ENCODE results near the gene SELENOM. TPM values are rescaled to one million over a fixed set of nuclear protein-coding genes. Genes with fewer than 3 reads are reported as not detected.

SELENOM gene
- total RNA-seq, 1 donor: 97.9 TPM

DNA sequence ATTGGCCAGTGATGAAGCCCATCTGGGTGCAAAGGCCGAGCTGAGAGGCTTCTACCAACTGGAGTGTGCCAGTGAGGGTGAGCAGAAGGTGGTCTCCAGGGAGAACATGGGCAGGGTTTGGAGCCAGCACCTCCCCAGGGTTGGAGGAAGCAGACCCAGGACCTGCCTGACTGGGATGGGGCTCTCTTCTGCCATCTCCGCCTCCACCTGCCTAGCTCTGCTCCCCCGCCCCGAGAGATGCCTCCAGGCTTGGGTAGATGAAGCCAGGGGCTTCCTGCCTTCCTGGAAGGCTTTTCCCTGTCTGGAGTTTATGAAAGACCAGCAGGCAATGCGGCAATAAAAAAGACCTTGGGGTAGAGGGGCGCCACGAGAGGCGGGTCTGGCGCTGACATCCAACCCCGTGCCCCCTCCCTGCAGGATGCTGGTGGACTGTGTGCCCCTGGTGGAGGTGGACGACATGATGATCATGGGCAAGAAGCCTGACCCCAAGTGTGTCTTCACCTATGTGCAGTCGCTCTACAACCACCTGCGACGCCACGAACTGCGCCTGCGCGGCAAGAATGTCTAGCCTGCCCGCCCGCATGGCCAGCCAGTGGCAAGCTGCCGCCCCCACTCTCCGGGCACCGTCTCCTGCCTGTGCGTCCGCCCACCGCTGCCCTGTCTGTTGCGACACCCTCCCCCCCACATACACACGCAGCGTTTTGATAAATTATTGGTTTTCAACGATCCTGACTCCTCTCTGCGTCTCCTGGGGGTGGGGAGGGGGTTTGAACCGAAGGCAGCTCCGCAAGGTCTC is 3.3 kb downstream of the SELENOM start:
- DNase-seq (ENCODE audit: low read depth): no peak
- H3K4me3 ChIP-seq (ENCODE audit: low read depth, low read length): no peak overlapping the region
- TF ChIP-seq, protein P1, sequence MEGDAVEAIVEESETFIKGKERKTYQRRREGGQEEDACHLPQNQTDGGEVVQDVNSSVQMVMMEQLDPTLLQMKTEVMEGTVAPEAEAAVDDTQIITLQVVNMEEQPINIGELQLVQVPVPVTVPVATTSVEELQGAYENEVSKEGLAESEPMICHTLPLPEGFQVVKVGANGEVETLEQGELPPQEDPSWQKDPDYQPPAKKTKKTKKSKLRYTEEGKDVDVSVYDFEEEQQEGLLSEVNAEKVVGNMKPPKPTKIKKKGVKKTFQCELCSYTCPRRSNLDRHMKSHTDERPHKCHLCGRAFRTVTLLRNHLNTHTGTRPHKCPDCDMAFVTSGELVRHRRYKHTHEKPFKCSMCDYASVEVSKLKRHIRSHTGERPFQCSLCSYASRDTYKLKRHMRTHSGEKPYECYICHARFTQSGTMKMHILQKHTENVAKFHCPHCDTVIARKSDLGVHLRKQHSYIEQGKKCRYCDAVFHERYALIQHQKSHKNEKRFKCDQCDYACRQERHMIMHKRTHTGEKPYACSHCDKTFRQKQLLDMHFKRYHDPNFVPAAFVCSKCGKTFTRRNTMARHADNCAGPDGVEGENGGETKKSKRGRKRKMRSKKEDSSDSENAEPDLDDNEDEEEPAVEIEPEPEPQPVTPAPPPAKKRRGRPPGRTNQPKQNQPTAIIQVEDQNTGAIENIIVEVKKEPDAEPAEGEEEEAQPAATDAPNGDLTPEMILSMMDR (IDR thresholded peaks at IDR 0.05; ENCODE audit: insufficient read depth, low read length): no peak

DNA sequence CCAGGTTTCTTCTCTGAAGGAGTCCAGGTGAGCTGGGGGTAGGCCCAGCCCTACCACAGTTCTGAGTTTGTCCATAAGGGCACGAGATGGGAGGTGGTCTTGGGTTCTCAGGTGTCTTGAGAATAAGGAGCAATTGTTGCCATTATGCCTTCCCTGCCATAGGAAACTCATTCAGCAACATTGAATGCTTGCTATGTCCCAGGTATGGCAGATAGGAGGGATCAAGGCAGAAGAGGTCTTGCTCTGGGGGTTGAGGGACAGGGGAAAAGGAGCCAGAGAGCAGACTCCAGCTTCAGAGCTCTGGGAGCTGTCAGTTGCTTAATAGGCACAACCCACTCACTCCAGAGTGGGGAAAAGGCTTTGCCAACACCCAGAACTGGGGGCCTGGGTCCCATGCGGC is 4.3 kb downstream of the SELENOM start:
- no peak overlapping the region for H3K4me3 ChIP-seq (ENCODE audit: low read depth, low read length)
- DNase-seq (ENCODE audit: low read depth): no peak
- TF ChIP-seq, protein P1 (IDR thresholded peaks at IDR 0.05; ENCODE audit: insufficient read depth, low read length): no peak

DNA sequence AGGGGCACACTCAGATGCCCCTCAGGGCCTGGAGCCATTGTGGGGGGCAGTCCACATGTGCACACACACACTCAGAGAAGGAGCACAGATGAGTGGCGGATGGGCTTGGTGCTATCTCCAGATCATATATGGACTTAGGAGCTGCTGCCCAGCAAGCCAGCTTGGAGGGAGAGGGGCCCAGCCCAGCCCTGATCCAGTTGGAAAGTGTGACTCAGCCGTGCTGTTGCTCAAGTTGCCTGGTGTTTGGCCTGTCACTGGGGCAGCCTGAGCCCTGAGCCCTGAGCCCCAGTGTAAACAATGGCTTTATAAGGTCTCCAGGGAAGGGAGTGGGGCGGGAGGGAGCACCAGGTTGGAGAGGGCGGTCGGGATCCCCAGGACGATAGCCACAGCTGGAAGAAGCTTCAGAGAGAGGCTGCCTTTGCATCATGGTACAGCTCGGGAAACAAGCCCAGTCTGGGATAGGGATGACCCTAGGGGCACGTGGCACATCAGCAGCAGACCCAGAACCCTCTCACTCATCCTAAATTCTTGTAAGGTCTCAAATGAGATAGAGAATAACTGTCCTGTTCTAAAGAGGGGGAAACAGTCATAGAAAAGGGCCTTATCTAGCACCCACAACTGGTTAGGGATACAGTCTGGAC is 4.8 kb downstream of the SELENOM start:
- no peak overlapping the region for H3K4me3 ChIP-seq (ENCODE audit: low read depth, low read length)
- TF ChIP-seq, protein P1 (IDR thresholded peaks at IDR 0.05; ENCODE audit: insufficient read depth, low read length): no peak
- DNase-seq (ENCODE audit: low read depth): peak; percentile 95

DNA sequence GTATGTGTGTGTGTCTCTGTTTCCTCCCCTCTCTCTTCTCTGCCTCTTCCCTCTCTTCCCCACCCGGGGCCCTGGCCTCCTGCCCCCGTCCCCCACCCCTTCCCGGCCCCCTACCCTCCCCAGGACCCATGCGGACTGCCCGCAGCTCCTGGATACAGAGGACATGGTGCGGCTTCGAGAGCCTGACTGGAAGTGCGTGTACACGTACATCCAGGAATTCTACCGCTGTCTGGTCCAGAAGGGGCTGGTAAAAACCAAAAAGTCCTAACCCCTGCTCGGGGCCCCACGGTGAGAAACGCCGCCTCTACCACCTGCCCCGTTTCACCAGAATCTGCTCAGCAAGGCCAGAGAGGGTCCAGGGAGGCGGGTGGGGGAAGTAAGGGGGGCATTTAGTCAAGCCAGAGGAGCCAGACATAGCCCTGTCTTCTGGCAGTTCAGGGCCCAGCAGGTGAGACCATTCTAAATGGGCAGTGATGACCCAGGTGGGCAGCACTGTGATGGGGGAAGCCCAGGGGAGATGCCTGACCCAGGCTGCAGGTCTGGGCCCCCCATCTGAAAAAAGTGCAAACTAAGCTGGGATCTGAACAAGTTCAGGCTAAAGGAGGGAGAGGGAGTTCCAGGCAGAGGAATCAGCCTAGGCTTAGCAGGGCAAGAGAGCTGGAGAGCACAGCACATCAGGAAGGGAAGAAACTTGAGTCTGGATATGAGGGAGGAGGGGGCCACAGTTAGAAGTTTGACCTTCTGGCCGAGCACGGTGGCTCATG is 6.4 kb downstream of the SELENOM start:
- TF ChIP-seq, protein P1 (IDR thresholded peaks at IDR 0.05; ENCODE audit: insufficient read depth, low read length): no peak
- H3K4me3 ChIP-seq (ENCODE audit: low read depth, low read length): no peak overlapping the region
- no peak for DNase-seq (ENCODE audit: low read depth)

DNA sequence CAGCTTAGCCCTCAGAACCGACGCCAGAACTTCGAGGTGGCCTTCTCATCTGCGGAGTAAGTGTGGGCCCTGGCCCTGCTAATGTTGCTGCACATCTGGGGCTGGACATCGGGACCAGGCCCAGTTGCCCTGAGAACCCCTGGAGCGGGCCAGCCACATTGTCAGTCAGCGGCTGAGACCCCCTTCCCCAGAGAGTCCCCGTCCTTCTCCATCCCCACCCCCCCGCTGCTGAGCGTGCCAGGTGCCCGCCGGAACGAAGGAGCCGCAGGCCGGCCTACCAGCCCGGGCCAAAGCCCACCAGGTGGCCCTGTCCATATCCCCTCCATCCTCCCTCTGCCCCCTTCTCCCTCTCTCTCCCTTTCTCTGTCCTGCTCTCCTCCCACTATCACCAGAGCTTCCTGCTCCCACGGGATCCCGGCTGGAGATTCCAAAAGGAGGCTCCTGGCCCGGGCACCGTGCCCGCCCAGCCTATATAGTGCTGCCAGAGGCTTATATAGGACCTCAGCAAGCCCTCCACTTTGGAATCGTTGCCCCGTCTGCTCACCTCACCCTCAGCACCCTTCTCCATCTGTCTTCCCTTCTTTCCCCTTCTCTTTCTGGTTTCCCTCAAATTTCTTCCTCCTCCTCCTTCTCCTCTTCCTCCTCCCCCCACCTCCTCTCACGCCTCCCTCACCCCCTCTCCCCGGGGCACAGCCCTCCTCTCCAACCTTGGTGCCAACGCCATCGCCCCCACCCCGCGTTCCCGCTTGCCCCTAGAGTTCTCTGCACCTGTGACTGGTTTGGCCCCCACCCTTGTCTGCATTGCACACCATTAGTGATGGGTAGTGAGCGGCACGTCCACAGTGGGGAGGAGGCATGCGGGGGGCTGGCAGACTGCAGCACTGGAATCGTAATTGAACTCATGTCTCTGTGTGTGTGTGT is 7.3 kb downstream of the SELENOM start:
- TF ChIP-seq, protein P1 (IDR thresholded peaks at IDR 0.05; ENCODE audit: insufficient read depth, low read length): no peak
- H3K4me3 ChIP-seq (ENCODE audit: low read depth, low read length): no peak overlapping the region
- no peak for DNase-seq (ENCODE audit: low read depth)

DNA sequence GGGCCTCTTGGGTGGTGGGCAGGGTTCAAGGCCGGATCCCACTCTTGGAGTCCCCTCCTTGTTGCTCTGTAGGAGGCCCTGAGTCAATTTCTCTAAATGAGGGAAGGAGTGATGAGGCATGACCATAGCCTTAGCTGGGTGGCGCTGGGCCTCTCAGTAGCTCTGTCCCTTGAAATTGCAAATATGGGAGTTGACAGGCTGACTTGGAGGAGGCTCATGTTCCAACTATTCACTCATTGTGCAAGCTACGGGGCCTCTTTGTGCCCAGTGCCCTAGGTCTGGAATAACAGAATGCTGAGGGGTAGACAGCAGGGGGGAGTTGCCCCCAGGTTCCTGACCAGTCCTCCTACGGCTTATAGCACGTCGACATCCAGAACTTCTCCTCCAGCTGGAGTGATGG is 8.0 kb downstream of the SELENOM start:
- H3K4me3 ChIP-seq (ENCODE audit: low read depth, low read length): no peak overlapping the region
- TF ChIP-seq, protein P1 (IDR thresholded peaks at IDR 0.05; ENCODE audit: insufficient read depth, low read length): no peak
- DNase-seq (ENCODE audit: low read depth): no peak

Measured in fibroblast of the aortic adventitia (primary cell).